T47D (cell line): ENCODE measurements around the gene ZNF132.
A peak's percentile ranks its signal among the peaks of the same experiment; 100 is the strongest.
"Not testable (repeated sequence)": the region's sequence is repeated elsewhere in the genome, so short reads cannot be mapped to it uniquely, and the experiment has no call there.

ENCODE experiments used
- DNase-seq, 2 experiments: peaks; one replicate each; pipeline versions ENCODE4 v3.0.0 to v3.0.0-alpha.2; 2011 to 2012; ENCODE audit warnings: low read depth in 1 of 2, low spot score in 1 of 2
- JUND ChIP-seq: IDR thresholded peaks from 2 replicates; pipeline ENCODE4 v1.6.1; 2012; ENCODE audit warnings: low read depth
- in situ Hi-C: cut with HindIII; loops from 2 replicates; pipeline ENCODE4 v1.10.0; 2016; ENCODE audit warnings: low sequenced_read_pairs, low pct_unique_long_range_greater_than_20kb

The ZNF132 gene

GRCh38 chr19:58455306-58455705 lies 15.4 kb upstream of the ZNF132 start:
- no peak for TF ChIP-seq JUND
- DNase-seq: no peak
- in situ Hi-C loops: no loop called here

- no peak for DNase-seq
- in situ Hi-C loops: no loop called here
- no peak for TF ChIP-seq JUND
These were observed 13.8 kb upstream of the ZNF132 start for GRCh38 chr19:58453743-58454142.

- TF ChIP-seq JUND: no peak
- in situ Hi-C loops: no loop called here
- peak; percentile 89 to 96 for DNase-seq
These were observed 11.6 kb upstream of the ZNF132 start, which contains the start of gene ZNF324B for GRCh38 chr19:58451358-58452101. ZNF324B (plus strand) TSS chr19:58451622; CDS start chr19:58453702, 2,080 bp downstream.

- no peak for TF ChIP-seq JUND
- in situ Hi-C loops: no loop called here
- DNase-seq: peak in 1 of 2 experiments; percentile 43
These were observed 11.0 kb upstream of the ZNF132 start for GRCh38 chr19:58450856-58451357.

GRCh38 chr19:58449980-58450379 lies 10.0 kb upstream of the ZNF132 start:
- in situ Hi-C loops: not testable (repeated sequence)

GRCh38 chr19:58448860-58449259 lies 8.9 kb upstream of the ZNF132 start:
- DNase-seq, in situ Hi-C loops: not testable (repeated sequence)

More at GRCh38 chr19:58449980-58450379, 10.0 kb upstream of the ZNF132 start:
- DNase-seq: not testable (repeated sequence)

- in situ Hi-C loops, DNase-seq: not testable (repeated sequence)
These were observed 3.0 kb upstream of the ZNF132 start for GRCh38 chr19:58442986-58443385.

GRCh38 chr19:58440556-58440955 lies 603 bp upstream of the ZNF132 start:
- no peak for DNase-seq
- in situ Hi-C loops: no loop called here
- no peak for TF ChIP-seq JUND

GRCh38 chr19:58434217-58434616 lies 5.7 kb downstream of the ZNF132 start:
- in situ Hi-C loops: no loop called here
- TF ChIP-seq JUND: no peak
- DNase-seq: no peak

- TF ChIP-seq JUND: no peak
- in situ Hi-C loops: no loop called here
These were observed 10.2 kb downstream of the ZNF132 start for GRCh38 chr19:58429745-58430144.

GRCh38 chr19:58428617-58429016 lies 11.3 kb downstream of the ZNF132 start:
- in situ Hi-C loops: no loop called here
- DNase-seq: no peak

More at GRCh38 chr19:58429745-58430144, 10.2 kb downstream of the ZNF132 start:
- no peak for DNase-seq

GRCh38 chr19:58417071-58417470 lies 22.9 kb downstream of the ZNF132 start:
- TF ChIP-seq JUND: no peak
- DNase-seq: no peak
- in situ Hi-C loops: no loop called here

More at GRCh38 chr19:58428617-58429016, 11.3 kb downstream of the ZNF132 start:
- no peak for TF ChIP-seq JUND

GRCh38 chr19:58416604-58417003 lies 23.3 kb downstream of the ZNF132 start:
- in situ Hi-C loops: no loop called here
- DNase-seq: no peak
- TF ChIP-seq JUND: no peak
